HepG2 (cell line): ENCODE measurements around the gene URI1. TPM values are rescaled to one million over a fixed set of nuclear protein-coding genes. Genes with fewer than 3 reads are reported as not detected.

Experiments used
- ARHGAP35 ChIP-seq: sonication (generic); formaldehyde crosslinking; IDR thresholded peaks from 2 replicates; pipeline ENCODE4 v1.9.0; 2022; ENCODE audit warnings: mild to moderate bottlenecking, inconsistent platforms, moderate library complexity, missing genetic modification reagents, borderline replicate concordance
- ATF1 ChIP-seq: IDR thresholded peaks from 2 replicates; pipeline ENCODE4 v1.6.1; 2016; ENCODE audit warnings: mild to moderate bottlenecking, control low read depth
- CCAR2 ChIP-seq: fragments of 200-400 bp; formaldehyde crosslinking; optimal IDR thresholded peaks from 2 replicates; pipeline ENCODE3; 2018; ENCODE audit warnings: low read depth, mild to moderate bottlenecking, low read length, moderate library complexity
- EEA1 ChIP-seq: sonication (generic); formaldehyde crosslinking; IDR thresholded peaks from 2 replicates; pipeline ENCODE4 v1.5.1; 2020; ENCODE audit warnings: mild to moderate bottlenecking, missing genetic modification reagents, borderline replicate concordance
- FOSL2 ChIP-seq: sonication (generic); formaldehyde crosslinking; IDR thresholded peaks from 2 replicates; pipeline ENCODE4 v1.4.0; 2020; ENCODE audit warnings: missing genetic modification reagents
- FOXK1 ChIP-seq: sonication (generic); formaldehyde crosslinking; IDR thresholded peaks from 2 replicates; pipeline ENCODE4 v1.4.0; 2020; ENCODE audit warnings: low read depth, missing genetic modification reagents, borderline replicate concordance
- HES4 ChIP-seq: sonication (generic); formaldehyde crosslinking; IDR thresholded peaks from 2 replicates; pipeline ENCODE4 v1.9.0; 2021; ENCODE audit warnings: mild to moderate bottlenecking, missing genetic modification reagents, borderline replicate concordance
- HNF4A ChIP-seq: sonication (generic); formaldehyde crosslinking; IDR thresholded peaks from 2 replicates; pipeline ENCODE4 v1.4.0; 2020; ENCODE audit warnings: missing genetic modification reagents
- HNRNPH1 ChIP-seq: fragments of 200-400 bp; formaldehyde crosslinking; optimal IDR thresholded peaks from 2 replicates; pipeline ENCODE3; 2017; ENCODE audit warnings: mild to moderate bottlenecking, low read depth, low read length
- ISL2 ChIP-seq: sonication (generic); formaldehyde crosslinking; IDR thresholded peaks from 2 replicates; pipeline ENCODE4 v1.5.0; 2020; ENCODE audit warnings: missing genetic modification reagents
- ISX ChIP-seq: sonication (generic); formaldehyde crosslinking; conservative IDR thresholded peaks from 2 replicates; pipeline ENCODE4 v1.5.0; 2020; ENCODE audit warnings: missing genetic modification reagents
- MAF1 ChIP-seq: sonication (generic); formaldehyde crosslinking; IDR thresholded peaks from 2 replicates; pipeline ENCODE4 v1.5.0; 2020; ENCODE audit warnings: missing genetic modification reagents, borderline replicate concordance
- MATR3 ChIP-seq: sonication (generic); formaldehyde crosslinking; IDR thresholded peaks from 2 replicates; pipeline ENCODE4 v1.4.0; 2020; ENCODE audit warnings: missing genetic modification reagents
- MTF2 ChIP-seq: sonication (generic); formaldehyde crosslinking; IDR thresholded peaks from 2 replicates; pipeline ENCODE4 v1.5.0; 2020; ENCODE audit warnings: missing genetic modification reagents, borderline replicate concordance
- NBN ChIP-seq: fragments of 450-650 bp; conservative IDR thresholded peaks from 2 replicates; pipeline ENCODE4 v1.6.1; 2017
- NFATC3 ChIP-seq: sonication (generic); formaldehyde crosslinking; IDR thresholded peaks from 2 replicates; pipeline ENCODE4 v1.5.1; 2020; ENCODE audit warnings: mild to moderate bottlenecking, missing genetic modification reagents
- NONO ChIP-seq, 2 experiments: fragments of 450-650 bp in 1 of 2; sonication (generic) in 1 of 2; formaldehyde crosslinking in 1 of 2; IDR thresholded peaks in 1 of 2; conservative IDR thresholded peaks in 1 of 2; 2 replicates each; pipeline versions ENCODE4 v1.6.1 to v1.8.0; 2017 to 2022; ENCODE audit warnings: mild to moderate bottlenecking in 1 of 2, missing genetic modification reagents in 1 of 2, moderate library complexity in 1 of 2
- RARA ChIP-seq: IDR thresholded peaks from 2 replicates; pipeline ENCODE4 v1.6.1; 2016; ENCODE audit warnings: missing genetic modification reagents, missing compliant biosample characterization
- REXO4 ChIP-seq: sonication (generic); formaldehyde crosslinking; IDR thresholded peaks from 2 replicates; pipeline ENCODE4 v1.8.0; 2022; ENCODE audit warnings: missing genetic modification reagents, mild to moderate bottlenecking, borderline replicate concordance
- SIN3A ChIP-seq: IDR thresholded peaks from 2 replicates; pipeline ENCODE4 v1.6.1; 2011; ENCODE audit warnings: low read depth, mild to moderate bottlenecking, control low read depth, low read length, borderline replicate concordance
- U2AF1 ChIP-seq: fragments of 200-400 bp; formaldehyde crosslinking; optimal IDR thresholded peaks from 2 replicates; pipeline ENCODE3; 2017; ENCODE audit warnings: mild to moderate bottlenecking, low read depth, low read length
- ZC3H4 ChIP-seq: sonication (generic); formaldehyde crosslinking; IDR thresholded peaks from 2 replicates; pipeline ENCODE4 v1.4.0; 2020; ENCODE audit warnings: missing genetic modification reagents, borderline replicate concordance
- ZMAT5 ChIP-seq: sonication (generic); formaldehyde crosslinking; IDR thresholded peaks from 2 replicates; pipeline ENCODE4 v1.5.0; 2020; ENCODE audit warnings: mild to moderate bottlenecking, low read depth, missing genetic modification reagents, borderline replicate concordance
- ZMYM4 ChIP-seq: sonication (generic); formaldehyde crosslinking; IDR thresholded peaks from 2 replicates; pipeline ENCODE4 v1.8.1; 2023; ENCODE audit warnings: mild to moderate bottlenecking, missing genetic modification reagents
- ZNF12 ChIP-seq: sonication (generic); formaldehyde crosslinking; IDR thresholded peaks from 2 replicates; pipeline ENCODE4 v1.5.0; 2020; ENCODE audit warnings: missing genetic modification reagents
- ZNF652 ChIP-seq: IDR thresholded peaks from 2 replicates; pipeline ENCODE4 v1.6.1; 2016; ENCODE audit warnings: low read depth, borderline replicate concordance
- ZNF746 ChIP-seq: sonication (generic); formaldehyde crosslinking; IDR thresholded peaks from 2 replicates; pipeline ENCODE4 v1.8.0; 2022; ENCODE audit warnings: mild to moderate bottlenecking, missing genetic modification reagents
- ZNF747 ChIP-seq: sonication (generic); formaldehyde crosslinking; IDR thresholded peaks from 2 replicates; pipeline ENCODE4 v1.8.1; 2023; ENCODE audit warnings: missing genetic modification reagents, mild to moderate bottlenecking, borderline replicate concordance
- ZNF772 ChIP-seq: sonication (generic); formaldehyde crosslinking; IDR thresholded peaks from 2 replicates; pipeline ENCODE4 v1.5.0; 2020; ENCODE audit warnings: mild to moderate bottlenecking, missing genetic modification reagents
- ZNF839 ChIP-seq: sonication (generic); formaldehyde crosslinking; IDR thresholded peaks from 2 replicates; pipeline ENCODE4 v1.4.0; 2020; ENCODE audit warnings: missing genetic modification reagents, mild to moderate bottlenecking, borderline replicate concordance
- ZNF879 ChIP-seq: sonication (generic); formaldehyde crosslinking; IDR thresholded peaks from 2 replicates; pipeline ENCODE4 v1.8.1; 2023; ENCODE audit warnings: missing genetic modification reagents
- polyA plus RNA-seq, 8 experiments: library from polyadenylated mRNA; depleted of rRNA in 3 of 8; stranded (reverse) in 7 of 8; unstranded in 1 of 8; fragments of >200 nt; fragmentation: Illumina TruSeq in 4 of 8; extraction: Trizol in 4 of 8; gene quantifications; 2 replicates each; pipeline versions ENCODE4 v1.2.1 to v1.2.3, GENCODE V29; 2011 to 2016; ENCODE audit warnings: low read depth in 4 of 8, missing spikeins in 1 of 8, mixed read lengths in 1 of 8; ENCODE audit not compliant: insufficient read depth in 1 of 8
- total RNA-seq, 5 experiments: library from RNA; depleted of rRNA; stranded (reverse); fragments of >200 nt; fragmentation: Illumina TruSeq; extraction: Trizol; gene quantifications; 2 replicates each; pipeline ENCODE4 v1.2.3, GENCODE V29; 2016; ENCODE audit warnings: low read depth in 1 of 5
- TF ChIP-seq, protein P1 (sequence below): fragments of 450-650 bp; IDR thresholded peaks from 2 replicates; pipeline ENCODE4 v1.6.1; 2017; ENCODE audit warnings: mild to moderate bottlenecking

Gene URI1
- total and polyA plus RNA-seq, 2 of the 13 experiments (the other 11 are each of a cell fraction or from before 2014, with no cell fraction given), result 43.6 to 67.9 TPM

GRCh38 chr19:29941828-29942403 is at the start of gene URI1 (continued):
- TF ChIP-seq MAF1 (CRISPR knock-in tag) (no peak), NBN (no peak), FOSL2 (no peak), ATF1 (CRISPR knock-in tag) (no peak), REXO4 (CRISPR knock-in tag) (no peak), ZNF746 (CRISPR knock-in tag) (no peak), ZMYM4 (CRISPR knock-in tag) (no peak), NONO (IDR thresholded peaks at IDR 0.05) (no peak), NONO (CRISPR knock-in tag; conservative IDR thresholded peaks at IDR 0.05) (no peak; the same call in 1 of the 2 replicates), ARHGAP35 (no peak), EEA1 (CRISPR knock-in tag) (0 out of 2 replicates have a peak, but pooled peaks have one; percentile 18), ZNF747 (CRISPR knock-in tag) (no peak), MTF2 (CRISPR knock-in tag) (no peak), ZMAT5 (no peak), ZNF772 (CRISPR knock-in tag) (no peak), ZC3H4 (CRISPR knock-in tag) (no peak), ISX (CRISPR knock-in tag) (no peak), MATR3 (no peak), NFATC3 (CRISPR knock-in tag) (no peak), U2AF1 (no peak), HNF4A (no peak), FOXK1 (CRISPR knock-in tag) (no peak), ZNF879 (CRISPR knock-in tag) (no peak), ZNF839 (no peak), HNRNPH1 (no peak), CCAR2 (no peak), ZNF652 (CRISPR knock-in tag) (no peak), ISL2 (CRISPR knock-in tag) (no peak), RARA (CRISPR knock-in tag) (no peak), HES4 (CRISPR knock-in tag) (no peak), ZNF12 (CRISPR knock-in tag) (no peak), SIN3A (no peak)
- TF ChIP-seq, protein P1, sequence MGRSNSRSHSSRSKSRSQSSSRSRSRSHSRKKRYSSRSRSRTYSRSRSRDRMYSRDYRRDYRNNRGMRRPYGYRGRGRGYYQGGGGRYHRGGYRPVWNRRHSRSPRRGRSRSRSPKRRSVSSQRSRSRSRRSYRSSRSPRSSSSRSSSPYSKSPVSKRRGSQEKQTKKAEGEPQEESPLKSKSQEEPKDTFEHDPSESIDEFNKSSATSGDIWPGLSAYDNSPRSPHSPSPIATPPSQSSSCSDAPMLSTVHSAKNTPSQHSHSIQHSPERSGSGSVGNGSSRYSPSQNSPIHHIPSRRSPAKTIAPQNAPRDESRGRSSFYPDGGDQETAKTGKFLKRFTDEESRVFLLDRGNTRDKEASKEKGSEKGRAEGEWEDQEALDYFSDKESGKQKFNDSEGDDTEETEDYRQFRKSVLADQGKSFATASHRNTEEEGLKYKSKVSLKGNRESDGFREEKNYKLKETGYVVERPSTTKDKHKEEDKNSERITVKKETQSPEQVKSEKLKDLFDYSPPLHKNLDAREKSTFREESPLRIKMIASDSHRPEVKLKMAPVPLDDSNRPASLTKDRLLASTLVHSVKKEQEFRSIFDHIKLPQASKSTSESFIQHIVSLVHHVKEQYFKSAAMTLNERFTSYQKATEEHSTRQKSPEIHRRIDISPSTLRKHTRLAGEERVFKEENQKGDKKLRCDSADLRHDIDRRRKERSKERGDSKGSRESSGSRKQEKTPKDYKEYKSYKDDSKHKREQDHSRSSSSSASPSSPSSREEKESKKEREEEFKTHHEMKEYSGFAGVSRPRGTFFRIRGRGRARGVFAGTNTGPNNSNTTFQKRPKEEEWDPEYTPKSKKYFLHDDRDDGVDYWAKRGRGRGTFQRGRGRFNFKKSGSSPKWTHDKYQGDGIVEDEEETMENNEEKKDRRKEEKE, result no peak
